K562 (cell line): Measurements from ENCODE around the gene TDRD10. TPM values are rescaled to one million over a fixed set of nuclear protein-coding genes. Genes with fewer than 3 reads are reported as not detected.
A peak's percentile ranks its signal among the peaks of the same experiment; 100 is the strongest.

Source experiments
- ATAC-seq: fragments of 200-7000 bp; cut with Tn5 transposase; 3 replicates; pipeline ENCODE4 v1.9.1; 2020; ENCODE audit warnings: moderate library complexity
- BruUV-seq: library from RNA; stranded (reverse); fragments of 400-500 nt; replicated peaks from 2 replicates; lab custom pipeline; 2021; lab: Mats Ljungman, UMichigan
- CTCF ChIA-PET: fragments of 300-600 bp; formaldehyde crosslinking; extraction: SDS; loops from one replicate; lab custom pipeline; 2021; ENCODE audit warnings: low intra/inter-chr PET ratio; lab: Yijun Ruan, JAX
- POLR2A ChIA-PET: fragments of 300-600, 350-650 bp; sonication (Branson Sonifier 250); formaldehyde crosslinking; extraction: SDS; loops from one replicate; lab custom pipeline; 2021; ENCODE audit warnings: antibody characterized with exemption, inconsistent platforms; lab: Yijun Ruan, JAX
- DNase-seq, 4 experiments: peaks; one replicate each; pipeline versions ENCODE4 v3.0.0 to v3.0.0-alpha.2; 2011 to 2018; ENCODE audit warnings: low spot score in 3 of 4, mixed read lengths in 3 of 4; ENCODE audit errors: extremely low read depth in 1 of 4
- FAIRE-seq: peaks from 2 replicates; lab custom pipeline; 2011; peaks lifted over from hg19 to GRCh38; lab: Jason Lieb, UNC
- H2AFZ ChIP-seq: 2 replicates; pipeline ENCODE4 v1.6.0; 2011; ENCODE audit warnings: low read depth, low read length, control low read depth, inconsistent platforms
- H3K27ac ChIP-seq: fragments of 200-600 bp; 3 replicates; pipeline ENCODE4 v1.8.0; 2011; ENCODE audit warnings: low read depth, mild to moderate bottlenecking, control low read depth, inconsistent platforms, low read length, moderate library complexity, mixed read lengths; ENCODE audit errors: extremely low read depth
- H3K27me3 ChIP-seq, 2 experiments: fragments of 300-600 bp in 1 of 2; 2 replicates in 1 of 2; 3 replicates in 1 of 2; pipeline versions ENCODE4 v1.6.0 to v1.8.0; 2011; ENCODE audit warnings: inconsistent platforms in 2 of 2, low read length in 2 of 2, mild to moderate bottlenecking in 1 of 2, mixed read lengths in 1 of 2, moderate library complexity in 1 of 2; ENCODE audit not compliant: control insufficient read depth in 2 of 2, insufficient read depth in 2 of 2
- H3K36me3 ChIP-seq: fragments of 300-600 bp; 3 replicates; pipeline ENCODE4 v1.8.0; 2011; ENCODE audit warnings: mild to moderate bottlenecking, low read length, inconsistent platforms; ENCODE audit not compliant: control insufficient read depth, insufficient read depth
- H3K4me1 ChIP-seq, 2 experiments: fragments of 200-600 bp in 1 of 2; replicated peaks in 1 of 2; 2 replicates in 1 of 2; 3 replicates in 1 of 2; pipeline versions ENCODE4 v1.5.1 to v1.8.0; 2011; ENCODE audit warnings: inconsistent platforms in 2 of 2, low read length in 2 of 2, mild to moderate bottlenecking in 1 of 2, mixed read lengths in 1 of 2, moderate library complexity in 1 of 2; ENCODE audit not compliant: control insufficient read depth in 2 of 2, insufficient read depth in 2 of 2
- H3K4me2 ChIP-seq: 2 replicates; pipeline ENCODE4 v1.6.1; 2011; ENCODE audit warnings: low read length, control low read depth, inconsistent platforms, mixed read lengths; ENCODE audit not compliant: insufficient read depth
- H3K4me3 ChIP-seq: fragments of 200-600 bp; sonication (generic), shearing (Covaris generic); 2 replicates; pipeline ENCODE4 v1.5.1; 2016; ENCODE audit warnings: control low read depth, inconsistent platforms
- H3K79me2 ChIP-seq: fragments of 200-600 bp; 3 replicates; pipeline ENCODE4 v1.8.0; 2011; ENCODE audit warnings: low read length, inconsistent platforms; ENCODE audit not compliant: control insufficient read depth, insufficient read depth
- H3K9ac ChIP-seq, 2 experiments: 2 replicates each; pipeline versions ENCODE4 v1.6.0 to v1.6.1; 2011; ENCODE audit warnings: low read depth in 2 of 2, low read length in 2 of 2, control low read depth in 1 of 2, inconsistent platforms in 1 of 2, mild to moderate bottlenecking in 1 of 2, mixed read lengths in 1 of 2; ENCODE audit not compliant: insufficient read depth in 1 of 2
- H3K9me1 ChIP-seq: one replicate; pipeline ENCODE4 v1.6.0; 2011; ENCODE audit warnings: inconsistent platforms, mild to moderate bottlenecking, low read length, moderate library complexity; ENCODE audit not compliant: control insufficient read depth, insufficient read depth
- H3K9me3 ChIP-seq: replicated peaks from 2 replicates; pipeline ENCODE4 v1.5.1; 2011; ENCODE audit warnings: low read depth, low read length, inconsistent platforms; ENCODE audit not compliant: control insufficient read depth, insufficient read depth
- H4K20me1 ChIP-seq: replicated peaks from 2 replicates; pipeline ENCODE4 v1.6.1; 2011; ENCODE audit warnings: low read length, inconsistent platforms, mixed read lengths; ENCODE audit not compliant: control insufficient read depth, insufficient read depth
- POLR2G ChIP-seq: fragments of 200-400 bp; formaldehyde crosslinking; IDR thresholded peaks from 2 replicates; pipeline ENCODE4 v1.6.1; 2017; ENCODE audit warnings: low read depth, mild to moderate bottlenecking, antibody characterized with exemption, low read length, moderate library complexity
- WGBS: fragments of 100-300 bp; shearing (Covaris generic); methylation state at CpG from one replicate; pipeline ENCODE4 v1.1.6; 2016; ENCODE audit warnings: low coverage, mixed read lengths; ENCODE audit not compliant: insufficient coverage; ENCODE audit errors: missing lambda C conversion rate; 5-methylcytosine and 5-hydroxymethylcytosine counted together
- in situ Hi-C: fragments of 300-500 bp; cut with MboI; formaldehyde crosslinking; loops from 4 replicates; pipeline ENCODE4 v1.15.0; 2018; ENCODE audit warnings: inconsistent platforms, mixed read lengths
- intact Hi-C: fragments of 100-400 bp; cut with micrococcal nuclease; formaldehyde crosslinking; loops from 2 replicates; pipeline ENCODE4 v1.14.2; 2022
- polyA plus RNA-seq, 8 experiments: library from polyadenylated mRNA; depleted of rRNA in 4 of 8; stranded (reverse) in 5 of 8; unstranded in 3 of 8; fragments of >200 nt; fragmentation: Nextera tagmentation in 2 of 8; fragmentation: Illumina TruSeq in 1 of 8; extraction: Ambion mirVana in 2 of 8; extraction: Trizol in 1 of 8; gene quantifications; 2 replicates each; pipeline versions ENCODE4 v1.2.1 to v1.2.3, GENCODE V29; 2011 to 2014; ENCODE audit warnings: inconsistent platforms in 1 of 8, missing spikeins in 1 of 8
- total RNA-seq, 7 experiments: library from RNA; depleted of rRNA in 6 of 7; stranded (reverse); fragments of >200 nt in 6 of 7; fragmentation: Illumina TruSeq in 2 of 7; extraction: Trizol in 2 of 7; gene quantifications; 2 replicates each; pipeline versions ENCODE4 v1.2.1 to v1.2.3, GENCODE V29; 2011 to 2021; ENCODE audit warnings: low replicate concordance in 1 of 7
- TF ChIP-seq, protein P1 (sequence below): fragments of 450-650 bp; formaldehyde crosslinking; IDR thresholded peaks from 2 replicates; pipeline ENCODE4 v1.4.0; 2022; ENCODE audit warnings: missing genetic modification characterization

Gene TDRD10
- total and polyA plus RNA-seq, 9 of the 15 experiments (the other 6 are each of a cell fraction or from before 2014, with no cell fraction given), result not detected

DNA sequence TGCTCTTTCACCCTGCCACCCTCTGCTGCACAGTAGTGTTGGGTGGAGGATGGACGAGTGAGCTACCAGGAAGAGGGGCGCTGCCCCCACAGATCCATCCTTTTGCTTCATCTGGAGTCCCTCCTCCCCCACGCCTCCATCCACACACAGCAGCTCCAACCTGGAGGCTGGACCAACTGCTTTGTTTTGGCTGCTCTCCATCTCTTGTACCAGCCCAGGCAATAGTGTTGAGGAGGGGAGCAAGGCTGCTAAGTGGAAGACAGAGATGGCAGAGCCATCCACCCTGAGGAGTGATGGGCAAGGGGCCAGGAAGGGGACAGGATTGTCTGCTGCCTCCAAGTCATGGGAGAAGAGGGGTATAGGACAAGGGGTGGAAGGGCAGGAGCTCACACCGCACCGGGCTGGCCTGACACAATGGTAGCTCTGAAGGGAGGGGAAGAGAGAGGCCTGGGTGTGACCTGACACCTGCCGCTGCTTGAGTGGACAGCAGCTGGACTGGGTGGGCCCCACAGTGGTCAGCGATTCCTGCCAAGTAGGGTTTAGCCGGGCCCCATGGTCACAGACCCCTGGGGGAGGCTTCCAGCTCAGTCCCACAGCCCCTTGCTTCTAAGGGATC lies 74.0 kb downstream of the TDRD10 start:
- TF ChIP-seq, protein P1, sequence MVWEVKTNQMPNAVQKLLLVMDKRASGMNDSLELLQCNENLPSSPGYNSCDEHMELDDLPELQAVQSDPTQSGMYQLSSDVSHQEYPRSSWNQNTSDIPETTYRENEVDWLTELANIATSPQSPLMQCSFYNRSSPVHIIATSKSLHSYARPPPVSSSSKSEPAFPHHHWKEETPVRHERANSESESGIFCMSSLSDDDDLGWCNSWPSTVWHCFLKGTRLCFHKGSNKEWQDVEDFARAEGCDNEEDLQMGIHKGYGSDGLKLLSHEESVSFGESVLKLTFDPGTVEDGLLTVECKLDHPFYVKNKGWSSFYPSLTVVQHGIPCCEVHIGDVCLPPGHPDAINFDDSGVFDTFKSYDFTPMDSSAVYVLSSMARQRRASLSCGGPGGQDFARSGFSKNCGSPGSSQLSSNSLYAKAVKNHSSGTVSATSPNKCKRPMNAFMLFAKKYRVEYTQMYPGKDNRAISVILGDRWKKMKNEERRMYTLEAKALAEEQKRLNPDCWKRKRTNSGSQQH, result no peak
- peak; percentile 45; the same call in 1 of the 2 replicates for TF ChIP-seq POLR2G
- no peak overlapping the region for H3K27ac ChIP-seq
- no peaks in the 10 kb centered on the region for H3K79me2 ChIP-seq
- 5% methylated on average over 5 of the region's 8 CpGs for WGBS
- ChIA-PET CTCF (no interaction called here), POLR2A (interaction anchor here (0.8 to 1.4 kb wide), 4 partner anchors 14 to 125 kb away, joined by 3 to 5 read pairs (median 4); no protein-coding TSS in a partner anchor)
- peaks cover 15% of the 10 kb centered on the region for H3K36me3 ChIP-seq
- peaks cover 0 to 9% of the 10 kb centered on the region in 2 experiments; a peak in 2 of 5 replicates for H3K4me1 ChIP-seq
- no peak overlapping the region for H2AFZ ChIP-seq
- H3K9ac ChIP-seq, result peak overlapping the region in 1 of 2 experiments; percentile 28; a peak in 1 of 4 replicates
- DNase-seq (no peak), FAIRE-seq (no peak), ATAC-seq (peak; percentile 23; the same call in 2 of the 3 replicates)
- no peak overlapping the region for H3K4me2 ChIP-seq
- intact Hi-C loops (no loop called here), in situ Hi-C loops (no loop called here)
- no TSS peak for BruUV-seq
- H3K27me3 ChIP-seq, result peaks cover 19 to 29% of the 10 kb centered on the region in 2 experiments; a peak in 4 of 5 replicates
- H3K9me3 ChIP-seq, result no peaks in the 10 kb centered on the region
- H3K9me1 ChIP-seq, result peaks cover 3% of the 10 kb centered on the region
- H3K4me3 ChIP-seq, result no peak overlapping the region
- H4K20me1 ChIP-seq, result peaks cover 21% of the 10 kb centered on the region
